NCI-H1092 treated with DMSO at 0.1 percent for 48 hours (cell line): ENCODE results near the gene STK31.
"Not testable (repeated sequence)": the region's sequence is repeated elsewhere in the genome, so short reads cannot be mapped to it uniquely, and the experiment has no call there.

Experiments
- DNase-seq: peaks from one replicate; lab custom pipeline; 2025; lab: John Stamatoyannopoulos, UW

STK31 gene

GRCh38 chr7:23791721-23792120 is 81.7 kb downstream of the STK31 start:
- DNase-seq: no peak

- no peak for DNase-seq
These were observed 92.8 kb downstream of the STK31 start for GRCh38 chr7:23802720-23803397.

- no peak for DNase-seq
These were observed 94.7 kb downstream of the STK31 start for GRCh38 chr7:23804707-23805106.

DNA sequence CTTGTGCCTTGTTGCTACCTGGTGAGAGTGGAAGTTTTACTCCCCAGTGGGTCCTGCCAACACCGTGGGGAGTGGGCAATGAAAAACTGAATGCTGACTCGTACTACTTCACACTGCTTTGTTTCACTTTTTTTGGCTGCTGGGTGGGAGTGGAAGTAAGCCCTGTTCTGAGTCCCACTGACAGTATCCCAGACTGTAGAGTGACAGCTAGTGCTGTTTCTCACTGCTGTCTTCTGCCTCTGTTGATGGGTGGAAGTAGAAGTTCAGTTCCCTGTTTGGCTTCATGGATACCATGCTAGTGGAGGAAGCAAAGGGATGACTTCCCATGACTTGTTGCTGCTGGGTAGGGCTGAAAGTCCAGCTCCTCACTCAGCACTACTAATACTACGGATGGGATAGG is 98.4 kb downstream of the STK31 start:
- DNase-seq: no peak

DNA sequence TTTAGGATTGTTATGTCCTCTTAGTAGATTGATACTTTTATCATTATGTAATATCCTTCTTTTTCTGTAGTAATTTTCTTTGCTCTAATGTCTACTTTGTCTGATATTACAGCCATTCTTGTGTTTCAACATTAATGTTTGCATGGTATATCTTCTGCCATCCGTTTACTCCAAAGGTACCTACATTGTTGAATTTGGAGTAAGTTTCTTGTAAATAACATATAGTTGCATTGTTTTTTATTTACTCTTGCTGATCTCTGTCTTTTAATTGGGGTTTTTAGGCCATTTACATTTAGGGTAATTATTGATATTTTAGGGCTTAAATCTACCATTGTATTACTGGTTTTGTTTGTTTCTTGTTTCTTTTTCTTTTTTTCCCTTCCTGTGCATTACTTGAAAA is 100.1 kb downstream of the STK31 start:
- DNase-seq: no peak

DNA sequence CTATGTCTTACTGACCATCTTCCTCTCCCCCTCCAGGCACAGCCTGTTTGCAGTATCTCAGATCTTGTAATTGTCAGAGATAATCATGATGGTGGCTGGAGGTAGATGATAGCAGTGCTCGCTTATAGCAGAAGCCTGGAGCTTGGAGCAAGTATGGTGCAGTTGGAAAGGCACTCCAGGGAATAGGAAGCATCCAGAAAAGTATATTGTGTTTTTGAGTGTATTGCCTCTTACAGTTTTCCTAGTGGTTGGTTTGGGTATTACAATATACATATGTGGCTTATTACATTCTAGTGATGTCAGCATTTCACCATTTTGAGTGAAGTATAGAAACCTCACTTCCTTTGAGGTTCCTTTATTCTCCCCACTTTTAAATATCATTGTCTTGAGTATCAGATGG is 101.5 kb downstream of the STK31 start:
- DNase-seq: no peak

GRCh38 chr7:23828125-23828524 is 118.1 kb downstream of the STK31 start:
- not testable (repeated sequence) for DNase-seq

DNA sequence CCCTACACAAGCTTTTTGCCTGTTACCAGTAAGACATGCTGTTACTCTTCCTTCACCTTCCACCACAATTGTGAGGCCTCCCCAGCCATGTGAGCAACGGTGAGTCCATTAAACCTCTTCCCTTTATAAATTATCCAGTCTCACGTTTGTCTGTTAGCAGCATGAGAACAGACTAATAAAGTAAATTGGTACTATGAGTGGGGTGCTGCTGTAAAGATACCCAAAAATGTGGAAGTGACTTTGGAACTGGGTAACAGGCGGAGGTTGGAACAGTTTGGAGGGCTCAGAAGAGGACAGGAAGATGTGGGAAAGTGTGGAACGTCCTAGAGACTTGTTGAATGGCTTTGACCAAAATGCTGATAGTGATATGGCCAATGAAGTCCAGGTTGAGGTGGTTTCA is 122.7 kb downstream of the STK31 start:
- DNase-seq: not testable (repeated sequence)

- no peak for DNase-seq
These were observed 123.4 kb downstream of the STK31 start for GRCh38 chr7:23833405-23833804.

DNA sequence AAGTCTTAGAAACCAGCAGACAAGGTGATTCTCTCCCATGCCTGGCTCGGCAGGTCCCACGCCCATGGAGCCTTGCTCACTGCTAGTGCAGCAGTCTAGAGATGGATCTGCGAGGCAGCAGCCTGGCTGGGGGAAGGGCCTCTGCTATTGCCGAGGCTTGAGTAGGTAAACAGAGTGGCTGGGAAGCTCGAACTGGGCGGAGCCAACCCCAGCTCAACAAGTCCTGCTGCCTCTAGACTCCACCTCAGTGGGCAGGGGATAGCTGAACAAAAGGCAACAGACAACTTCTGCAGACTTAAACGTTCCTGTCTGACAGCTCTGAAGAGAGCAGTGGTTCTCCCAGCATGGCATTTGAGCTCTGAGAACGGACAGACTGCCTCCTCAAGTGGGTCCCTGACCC is 134.8 kb downstream of the STK31 start:
- not testable (repeated sequence) for DNase-seq

DNA sequence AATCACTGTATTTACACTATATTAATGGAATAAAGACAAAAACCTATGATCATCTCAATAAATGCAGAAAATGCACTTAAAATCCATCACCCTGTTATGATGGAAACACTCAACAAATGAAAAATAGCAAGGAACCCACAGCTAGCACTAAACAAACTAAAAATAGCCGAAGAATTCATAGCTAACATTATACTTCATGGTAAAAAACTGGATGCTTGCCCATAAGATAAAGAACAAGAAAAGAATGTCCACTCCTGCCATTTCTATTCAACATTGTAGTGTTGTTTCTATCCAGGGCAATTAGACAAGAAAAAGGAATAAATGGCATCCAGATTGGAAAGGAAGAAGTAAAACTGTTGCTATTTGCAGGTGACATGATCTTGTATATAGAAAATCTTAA is 142.1 kb downstream of the STK31 start:
- DNase-seq: no peak

GRCh38 chr7:23852988-23853387 is 143.0 kb downstream of the STK31 start:
- no peak for DNase-seq

- peak; percentile 35 for DNase-seq
These were observed 153.3 kb downstream of the STK31 start for GRCh38 chr7:23863209-23863787.

DNA sequence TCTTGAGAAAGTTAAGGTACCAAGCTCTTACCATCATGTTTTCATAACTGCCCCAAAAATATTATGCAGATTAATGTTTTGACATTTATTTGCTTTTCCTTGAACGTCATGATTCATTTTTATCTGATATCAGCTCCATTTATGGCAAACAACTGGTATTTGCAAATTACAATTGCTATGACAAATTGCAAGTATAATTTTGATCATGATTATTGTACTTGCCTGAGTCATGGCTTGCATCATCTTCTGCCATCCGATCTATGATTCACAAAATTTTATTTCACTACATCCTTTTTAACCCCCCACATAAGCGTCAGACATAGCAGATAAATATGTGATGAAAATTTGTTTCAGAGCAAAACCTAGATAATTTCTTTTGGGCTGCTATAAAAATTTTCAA is 155.0 kb downstream of the STK31 start:
- no peak for DNase-seq

DNA sequence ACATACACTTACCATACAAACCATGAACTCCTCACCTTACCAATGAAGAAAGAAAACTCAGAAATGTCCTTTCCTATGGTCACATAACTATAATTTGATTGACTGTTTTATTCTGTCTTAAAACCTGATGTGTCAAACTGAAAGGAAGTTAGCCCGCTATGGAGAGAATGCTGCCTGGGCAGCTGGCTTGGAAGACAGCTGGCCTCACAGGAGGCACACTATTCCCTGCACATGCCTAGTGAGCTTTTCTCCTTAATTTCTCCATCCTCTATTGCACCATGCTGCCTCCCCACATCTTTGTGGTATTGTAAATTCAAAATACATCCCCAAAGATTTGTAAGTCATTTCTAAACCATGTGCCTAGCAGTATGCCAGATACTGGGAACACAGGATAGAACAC is 163.3 kb downstream of the STK31 start:
- no peak for DNase-seq

DNA sequence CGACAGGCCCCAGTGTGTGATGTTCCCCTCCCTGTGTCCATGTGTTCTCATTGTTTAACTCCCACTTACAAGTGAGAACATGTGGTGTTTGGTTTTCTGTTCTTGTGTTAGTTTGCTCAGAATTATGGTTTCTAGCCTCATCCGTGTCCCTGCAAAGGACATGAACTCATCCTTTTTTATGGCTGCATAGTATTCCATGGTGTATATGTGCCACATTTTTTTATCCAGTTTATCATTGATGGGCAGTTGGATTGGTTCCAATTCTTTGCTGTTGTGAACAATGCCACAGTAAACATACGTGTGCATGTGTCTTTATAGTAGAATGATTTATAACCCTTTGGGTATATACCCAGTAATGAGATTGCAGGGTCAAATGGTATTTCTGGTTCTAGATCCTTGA is 166.5 kb downstream of the STK31 start:
- DNase-seq: not testable (repeated sequence)
